Gastrocnemius medialis (tissue), 4 donors: ENCODE data around the gene POLD1.

Experiments used
- POLR2A ChIP-seq, 2 donors: fragments of 450-650 bp; IDR thresholded peaks; one replicate each; pipeline ENCODE4 v1.6.1; 2017; ENCODE audit warnings: antibody characterized with exemption in 2 of 2, mild to moderate bottlenecking in 2 of 2, moderate library complexity in 2 of 2
- TF ChIP-seq, protein P1 (sequence below), 5 experiments: fragments of 450-650 bp in 3 of 5; fragments of 200-600 bp in 2 of 5; sonication (generic) in 2 of 5; IDR thresholded peaks in 4 of 5; conservative IDR thresholded peaks in 1 of 5; 1 replicate in 4 of 5; 2 replicates in 1 of 5; pipeline ENCODE4 v1.5.1; 2016 to 2019; ENCODE audit warnings: antibody characterized with exemption in 5 of 5, mild to moderate bottlenecking in 3 of 5, moderate library complexity in 3 of 5

DNA sequence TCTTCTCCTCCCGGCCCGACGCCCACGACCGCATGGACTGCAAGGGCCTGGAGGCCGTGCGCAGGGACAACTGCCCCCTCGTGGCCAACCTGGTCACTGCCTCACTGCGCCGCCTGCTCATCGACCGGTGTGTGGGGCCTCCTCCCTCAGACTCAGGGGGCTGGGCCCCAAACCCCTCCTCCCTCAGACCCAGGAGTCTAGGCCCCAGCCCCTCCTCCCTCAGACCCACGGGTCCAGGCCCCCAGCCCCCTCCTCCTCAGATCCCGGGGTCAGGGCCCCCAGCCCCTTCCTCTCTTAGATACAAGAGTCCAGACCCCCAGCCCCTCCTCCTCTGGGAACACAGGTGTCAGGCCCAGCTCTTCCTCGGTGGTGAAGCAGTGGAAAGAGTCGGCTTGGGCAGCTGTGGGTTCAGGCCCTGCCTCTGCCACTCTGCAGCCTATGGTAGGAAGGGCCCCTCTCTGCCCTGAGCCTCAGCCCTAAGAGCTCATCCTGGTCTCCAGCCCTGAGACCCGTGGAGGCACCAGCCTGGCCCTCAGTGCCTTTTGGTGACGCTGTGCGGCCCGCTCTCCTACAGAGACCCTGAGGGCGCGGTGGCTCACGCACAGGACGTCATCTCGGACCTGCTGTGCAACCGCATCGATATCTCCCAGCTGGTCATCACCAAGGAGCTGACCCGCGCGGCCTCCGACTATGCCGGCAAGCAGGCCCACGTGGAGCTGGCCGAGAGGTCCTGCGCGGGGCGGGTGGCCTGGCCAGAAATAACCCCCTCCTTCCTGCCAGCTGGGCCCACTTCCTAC, 30.9 kb downstream of the POLD1 start:
- no peak for TF ChIP-seq POLR2A (IDR thresholded peaks at IDR 0.05)
- TF ChIP-seq, protein P1, sequence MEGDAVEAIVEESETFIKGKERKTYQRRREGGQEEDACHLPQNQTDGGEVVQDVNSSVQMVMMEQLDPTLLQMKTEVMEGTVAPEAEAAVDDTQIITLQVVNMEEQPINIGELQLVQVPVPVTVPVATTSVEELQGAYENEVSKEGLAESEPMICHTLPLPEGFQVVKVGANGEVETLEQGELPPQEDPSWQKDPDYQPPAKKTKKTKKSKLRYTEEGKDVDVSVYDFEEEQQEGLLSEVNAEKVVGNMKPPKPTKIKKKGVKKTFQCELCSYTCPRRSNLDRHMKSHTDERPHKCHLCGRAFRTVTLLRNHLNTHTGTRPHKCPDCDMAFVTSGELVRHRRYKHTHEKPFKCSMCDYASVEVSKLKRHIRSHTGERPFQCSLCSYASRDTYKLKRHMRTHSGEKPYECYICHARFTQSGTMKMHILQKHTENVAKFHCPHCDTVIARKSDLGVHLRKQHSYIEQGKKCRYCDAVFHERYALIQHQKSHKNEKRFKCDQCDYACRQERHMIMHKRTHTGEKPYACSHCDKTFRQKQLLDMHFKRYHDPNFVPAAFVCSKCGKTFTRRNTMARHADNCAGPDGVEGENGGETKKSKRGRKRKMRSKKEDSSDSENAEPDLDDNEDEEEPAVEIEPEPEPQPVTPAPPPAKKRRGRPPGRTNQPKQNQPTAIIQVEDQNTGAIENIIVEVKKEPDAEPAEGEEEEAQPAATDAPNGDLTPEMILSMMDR (IDR thresholded peaks at IDR 0.05 in 4 of 5, conservative IDR thresholded peaks at IDR 0.05 in 1 of 5): peak; percentile 46 to 87 (median 83)
